T-helper 1 cell treated with Interleukin-12 subunit alpha and Interleukin-12 subunit beta and Interleukin-4 antibody, amounts not matched to agents 30 ng/mL and 1 ng/mL, for 36 hours (primary cell): ENCODE measurements around the gene LONRF2. TPM values are rescaled to one million over a fixed set of nuclear protein-coding genes. Genes with fewer than 3 reads are reported as not detected.

Source experiments
- intact Hi-C: fragments of 100-400 bp; cut with micrococcal nuclease; formaldehyde crosslinking; loops from one replicate; pipeline ENCODE4 v1.15.1; 2024
- total RNA-seq: library from RNA; stranded (reverse); gene quantifications from 2 replicates; pipeline ENCODE4 v1.2.3, GENCODE V29; 2022

LONRF2 gene
- total RNA-seq, 1 donor from 2014 or later = 0.56 TPM

GRCh38 chr2:100277540-100278207 lies 44.6 kb downstream of the LONRF2 start:
- intact Hi-C loops = no loop called here

GRCh38 chr2:100276716-100277115 lies 45.6 kb downstream of the LONRF2 start:
- intact Hi-C loops = no loop called here

- intact Hi-C loops = no loop called here
Measured at GRCh38 chr2:100275200-100275589, 47.1 kb downstream of the LONRF2 start.

GRCh38 chr2:100274566-100275199 lies 47.6 kb downstream of the LONRF2 start:
- intact Hi-C loops = no loop called here

- intact Hi-C loops = no loop called here
Measured at GRCh38 chr2:100274076-100274475, 48.2 kb downstream of the LONRF2 start.

GRCh38 chr2:100273387-100273786 lies 48.9 kb downstream of the LONRF2 start:
- intact Hi-C loops = no loop called here

GRCh38 chr2:100272841-100273329 lies 49.4 kb downstream of the LONRF2 start:
- intact Hi-C loops = no loop called here

- intact Hi-C loops = no loop called here
Measured at GRCh38 chr2:100271210-100271609, 51.1 kb downstream of the LONRF2 start.

GRCh38 chr2:100270381-100271146 lies 51.7 kb downstream of the LONRF2 start:
- intact Hi-C loops = no loop called here

GRCh38 chr2:100269889-100270288 lies 52.4 kb downstream of the LONRF2 start:
- intact Hi-C loops = no loop called here

- intact Hi-C loops = no loop called here
Measured at GRCh38 chr2:100268986-100269385, 53.3 kb downstream of the LONRF2 start.

- intact Hi-C loops = no loop called here
Measured at GRCh38 chr2:100267751-100268150, 54.5 kb downstream of the LONRF2 start.

GRCh38 chr2:100266126-100266525 lies 56.2 kb downstream of the LONRF2 start:
- intact Hi-C loops = no loop called here

- intact Hi-C loops = no loop called here
Measured at GRCh38 chr2:100265226-100265625, 57.1 kb downstream of the LONRF2 start.

- intact Hi-C loops = loop anchor here (5.0 kb wide), 1 partner anchor 707 kb away; no protein-coding TSS in a partner anchor
Measured at GRCh38 chr2:100264651-100265050, 57.6 kb downstream of the LONRF2 start.

GRCh38 chr2:100264121-100264520 lies 58.2 kb downstream of the LONRF2 start:
- intact Hi-C loops = loop anchor here (5.0 kb wide), 1 partner anchor 707 kb away; no protein-coding TSS in a partner anchor

GRCh38 chr2:100262555-100263320 lies 59.6 kb downstream of the LONRF2 start:
- intact Hi-C loops = loop anchor here (1.0 to 5.0 kb wide), 4 partner anchors 30 to 722 kb away; no protein-coding TSS in a partner anchor

- intact Hi-C loops = loop anchor here (2.0 to 5.0 kb wide), 2 partner anchors 705 to 723 kb away; no protein-coding TSS in a partner anchor
Measured at GRCh38 chr2:100262046-100262445, 60.3 kb downstream of the LONRF2 start.

GRCh38 chr2:100260712-100261620 lies 61.3 kb downstream of the LONRF2 start:
- intact Hi-C loops = loop anchor here (5.0 kb wide), 1 partner anchor 704 kb away; no protein-coding TSS in a partner anchor

GRCh38 chr2:100259106-100259505 lies 63.2 kb downstream of the LONRF2 start:
- intact Hi-C loops = no loop called here
